Bone marrow (tissue), 2 donors: ENCODE measurements around the gene ALDOC.
"Not testable (repeated sequence)": the region's sequence is repeated elsewhere in the genome, so short reads cannot be mapped to it uniquely, and the experiment has no call there.

Experiments
- DNase-seq, 2 donors: peaks; one replicate each; lab custom pipeline; 2025; lab: John Stamatoyannopoulos, UW

Gene ALDOC

DNA sequence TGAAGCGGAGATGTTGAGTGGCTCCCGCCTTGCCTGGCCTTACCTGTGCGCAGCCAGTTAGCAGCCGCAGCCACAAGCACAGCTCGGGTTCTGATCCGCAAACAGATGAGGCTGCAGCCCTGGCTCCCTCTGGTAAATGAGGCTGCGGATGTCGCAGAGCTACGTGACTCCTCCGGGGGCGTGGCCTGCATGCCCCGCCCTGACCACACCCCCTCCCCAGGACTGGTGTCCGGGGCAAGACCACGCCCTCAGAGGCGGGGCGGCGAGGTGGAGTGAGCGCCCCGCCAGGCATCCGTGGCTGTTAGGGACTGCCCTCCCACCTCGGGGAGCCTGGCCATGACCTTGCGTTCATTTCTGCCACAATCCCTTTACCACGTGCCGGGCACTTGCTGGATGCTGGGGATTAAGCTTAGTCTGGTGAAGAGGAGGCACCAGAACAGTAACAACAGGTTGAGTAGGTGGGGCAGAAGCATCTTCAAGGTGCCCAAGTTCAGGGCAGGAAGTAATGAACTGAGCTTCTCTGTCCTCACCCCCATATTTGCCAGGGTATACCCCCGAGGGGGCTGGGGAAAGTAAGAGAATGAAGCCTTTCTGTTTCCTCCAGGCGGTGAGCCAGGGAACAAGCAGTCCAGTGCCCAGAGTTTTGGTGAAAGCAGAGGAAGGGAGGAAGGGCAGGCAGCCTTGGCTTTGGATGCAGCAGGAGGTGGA lies at the start of gene ALDOC:
Gene ALDOC, minus strand, starts transcription at position 138 of the 708 bp plus-strand sequence. CDS start 1,363 bp downstream, outside the sequence.
- peak; percentile 81 to 89 for DNase-seq

DNA sequence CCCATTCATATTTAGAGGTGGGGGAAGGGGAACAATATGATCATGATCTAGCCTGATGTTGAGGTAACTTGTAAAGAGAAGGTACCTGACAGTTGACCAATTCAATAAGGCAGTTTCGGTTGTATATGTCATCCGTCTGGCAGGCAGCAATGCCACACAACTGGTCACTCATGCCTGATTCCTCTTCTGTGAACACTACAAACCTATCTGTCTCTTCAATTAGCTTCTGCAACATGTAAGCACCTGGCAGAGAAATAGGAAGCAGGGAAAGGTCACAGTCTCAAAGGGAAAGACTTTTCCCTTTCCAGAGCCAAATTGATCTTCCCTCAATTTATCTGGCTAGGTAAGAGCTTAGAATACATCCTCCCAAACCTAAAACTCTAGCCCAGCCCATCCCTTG lies 47.5 kb upstream of the ALDOC start:
- DNase-seq, result no peak

DNA sequence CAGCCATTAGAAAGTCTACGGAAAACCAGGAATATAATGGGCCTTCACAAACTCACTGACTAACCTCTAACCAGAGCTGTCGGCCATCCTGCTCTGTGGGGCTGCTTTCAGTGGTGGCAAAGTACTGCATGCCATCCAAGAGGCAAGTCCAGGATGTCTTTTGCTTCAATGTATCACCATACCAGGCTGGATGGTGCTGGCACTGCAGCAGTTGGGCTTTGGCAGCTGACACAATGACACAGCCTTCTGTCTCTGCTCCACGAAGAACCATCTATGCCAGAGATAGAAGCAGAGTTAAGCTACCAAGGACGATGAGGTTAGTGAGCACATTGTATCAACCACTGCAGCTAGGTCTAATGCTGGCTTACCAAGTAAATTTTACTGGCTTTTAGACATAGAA lies 47.0 kb upstream of the ALDOC start:
- DNase-seq, result no peak

DNA sequence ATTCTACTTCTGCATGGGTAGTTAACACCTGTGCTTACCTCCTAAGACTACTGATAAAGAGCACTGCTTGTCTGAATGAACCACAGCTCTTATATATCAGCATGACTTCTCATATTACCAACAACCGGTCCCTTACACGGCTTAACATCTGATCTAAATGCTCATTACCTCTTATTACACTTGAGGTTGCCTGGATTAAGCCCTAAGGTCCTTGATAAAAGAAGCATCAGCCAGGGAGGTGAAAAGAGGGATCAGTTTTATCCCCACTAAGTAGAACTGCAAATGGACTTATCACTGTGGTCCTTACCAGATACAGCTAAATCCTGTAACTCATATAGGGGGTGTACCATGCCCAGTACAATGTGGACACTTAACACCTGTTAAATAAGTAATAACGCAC lies 45.5 kb upstream of the ALDOC start:
- no peak for DNase-seq

DNA sequence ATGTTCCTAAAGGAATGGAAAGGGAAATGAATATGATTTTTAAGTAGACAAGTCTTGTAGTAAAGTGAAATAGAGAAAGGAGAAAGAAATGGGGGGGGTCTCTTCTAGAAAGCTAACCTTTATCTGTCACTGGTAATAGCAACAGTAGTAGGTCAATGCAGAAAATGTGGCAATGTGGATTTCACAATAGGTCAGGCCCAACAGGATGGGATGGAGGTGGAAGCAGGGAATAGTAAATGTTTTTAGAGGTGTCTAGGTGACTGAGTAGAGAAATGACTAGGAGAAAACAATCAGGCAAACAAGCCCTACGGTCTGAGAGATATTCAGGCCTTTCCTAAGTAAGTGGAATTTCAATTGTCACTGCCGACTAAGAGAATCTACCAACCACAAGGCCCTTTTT lies 43.3 kb upstream of the ALDOC start:
- no peak for DNase-seq

DNA sequence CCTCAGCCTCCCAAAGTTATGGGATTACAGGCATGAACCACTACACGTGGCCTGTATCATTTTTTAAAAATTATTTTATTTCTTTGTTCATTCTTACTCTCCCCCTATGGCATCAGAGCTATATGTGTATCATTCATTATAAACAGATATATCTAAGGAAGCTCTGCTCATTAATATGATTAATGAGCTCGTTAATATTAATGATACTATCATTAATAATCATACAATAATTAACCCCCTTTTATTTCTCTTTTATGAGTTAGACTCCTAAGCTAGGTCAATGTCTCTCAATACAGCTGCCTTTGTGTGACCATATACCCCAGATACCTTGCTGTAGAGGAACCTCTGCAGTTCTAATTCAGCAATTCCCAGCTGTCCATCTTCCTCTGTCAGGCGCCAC lies 41.8 kb upstream of the ALDOC start:
- DNase-seq, result no peak

DNA sequence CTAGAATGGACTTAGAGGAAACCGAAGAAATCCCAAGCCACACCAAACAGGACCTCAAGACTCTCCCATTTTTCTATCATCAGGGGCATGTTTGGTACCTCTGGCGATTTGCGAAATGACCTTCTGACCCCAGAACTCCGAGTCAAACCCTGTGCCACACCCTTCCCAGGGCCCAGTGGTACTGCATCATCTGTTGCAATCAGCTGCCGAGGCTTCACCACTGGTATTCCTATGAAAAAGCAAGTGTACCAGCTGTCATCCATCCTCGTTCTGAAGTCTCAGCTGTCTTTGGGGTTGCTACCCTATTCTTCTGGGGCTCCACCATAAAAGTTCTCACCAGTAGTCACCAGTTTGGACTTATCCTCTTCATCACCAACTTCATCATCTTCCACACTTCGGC lies 39.6 kb upstream of the ALDOC start:
- no peak for DNase-seq

DNA sequence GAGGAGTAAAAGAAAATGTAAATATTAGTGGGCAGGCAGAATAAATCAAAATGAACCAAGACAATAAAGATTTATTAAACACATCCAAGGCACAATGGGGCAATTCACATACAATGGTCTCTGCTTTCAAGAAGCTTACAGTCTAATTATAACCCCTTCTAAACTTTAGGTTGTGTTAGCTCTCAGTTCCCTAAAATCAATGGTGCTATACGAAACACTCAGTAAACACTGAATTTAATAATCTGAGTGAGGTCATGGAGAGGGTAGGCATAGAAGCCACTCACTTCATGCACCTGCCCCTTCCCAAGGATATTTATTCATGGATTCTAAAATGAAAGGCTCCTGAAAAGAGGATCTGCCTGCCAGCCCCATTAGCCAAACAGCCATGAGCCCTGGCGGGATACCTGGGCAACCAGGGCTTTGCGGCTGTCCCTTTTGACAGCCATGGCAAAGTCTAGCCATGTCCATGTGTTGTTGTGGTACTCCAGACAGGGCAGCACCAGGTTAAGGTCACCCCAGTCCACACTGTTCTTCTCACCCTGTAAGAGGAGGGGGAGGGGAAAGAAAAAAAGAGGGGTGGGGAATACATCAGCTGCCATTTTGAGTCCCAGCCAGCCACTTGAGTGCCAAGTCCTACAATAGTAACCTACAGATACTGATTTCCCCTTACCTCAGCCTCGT lies 38.7 kb upstream of the ALDOC start:
- no peak for DNase-seq

DNA sequence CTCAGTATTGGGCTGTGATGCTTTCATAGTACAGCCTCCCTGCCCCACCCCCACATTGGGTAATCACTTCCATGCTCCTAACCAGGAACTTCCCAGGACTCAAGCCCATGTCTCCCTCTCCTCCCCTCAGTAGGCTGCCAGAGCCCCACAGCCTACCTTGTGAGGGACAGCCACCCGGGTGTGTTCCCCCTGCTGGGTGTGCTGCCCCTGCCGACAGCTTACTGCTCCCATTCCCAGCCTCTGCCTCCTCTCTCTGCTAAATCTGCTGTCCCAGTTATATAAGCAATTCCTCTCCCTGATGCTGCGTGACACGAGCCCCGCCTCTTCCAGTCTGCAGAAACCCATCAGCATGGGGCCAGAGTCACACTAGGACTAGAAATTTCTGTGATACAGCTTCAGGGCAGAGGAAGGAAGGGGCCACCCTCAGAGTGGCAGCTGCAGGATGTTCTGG lies 37.3 kb upstream of the ALDOC start, which contains the start of gene RSKR:
Gene RSKR, minus strand, starts transcription at position 255 of the 451 bp plus-strand sequence. Its CDS starts 24 bp downstream, at position 231.
- DNase-seq, result peak in 1 of 2 donors; percentile 33

DNA sequence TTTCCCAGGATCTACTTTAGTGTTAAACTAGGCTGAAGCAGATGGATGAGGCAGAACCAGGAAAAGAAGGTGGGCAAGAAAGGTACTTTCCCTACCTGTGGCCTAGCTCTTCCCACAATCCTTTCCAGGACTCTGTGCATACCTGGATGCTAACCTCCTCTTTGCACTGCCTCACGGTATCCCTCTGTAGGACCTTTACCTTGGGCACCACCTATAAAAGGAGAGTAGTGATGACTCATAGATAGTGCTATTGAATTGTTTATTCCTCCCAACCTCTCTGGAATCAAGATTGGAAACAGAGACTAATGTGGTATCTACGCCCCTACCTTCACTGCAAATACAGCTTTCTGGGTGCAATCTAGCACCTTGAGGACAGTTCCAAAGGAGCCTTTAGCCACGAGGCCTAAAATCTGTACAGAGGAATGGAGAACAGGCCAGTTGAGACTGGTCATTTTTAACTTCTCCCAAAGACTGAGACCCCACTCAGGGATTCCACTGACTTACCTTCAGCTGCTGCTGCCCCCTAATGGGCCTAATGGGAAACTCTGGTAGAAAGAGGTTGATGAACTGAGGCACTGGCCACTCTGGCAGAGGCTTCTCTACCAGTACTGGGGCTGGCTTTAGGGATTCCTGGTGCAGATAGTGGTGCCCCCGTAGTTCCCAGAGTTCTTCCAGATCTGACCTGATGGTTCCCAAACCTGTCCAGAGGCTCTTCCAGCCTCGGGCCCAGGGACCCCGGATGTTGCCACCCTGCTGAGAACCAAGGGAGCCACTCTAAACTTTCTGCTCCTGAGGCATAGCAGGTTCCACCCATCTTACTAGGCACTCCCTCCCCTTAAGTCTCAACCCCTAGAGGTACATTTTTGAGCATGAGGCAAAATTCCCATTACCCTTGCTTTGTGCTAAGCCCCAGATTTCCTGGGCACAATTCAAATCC lies 36.5 kb upstream of the ALDOC start:
- DNase-seq, result peak in 1 of 2 donors; percentile 2

DNA sequence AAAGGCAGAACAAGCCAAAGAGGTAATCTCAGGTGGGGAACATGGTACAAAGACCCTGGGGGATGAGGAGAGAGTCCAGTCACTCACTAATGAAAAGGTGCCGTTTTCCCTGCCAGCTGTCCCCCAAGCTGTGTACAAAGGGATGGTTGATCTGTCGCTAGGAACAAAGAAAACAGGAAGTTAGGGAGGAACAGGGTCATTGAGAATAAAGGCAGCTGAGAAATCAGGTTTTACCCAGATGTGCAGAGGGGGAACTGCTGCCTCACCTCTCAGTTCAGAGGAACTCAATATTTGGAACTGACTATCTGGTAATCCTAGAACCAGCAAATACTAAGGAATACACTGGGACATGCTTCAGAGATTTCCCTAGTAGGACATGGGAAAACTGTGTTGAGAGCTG lies 35.8 kb upstream of the ALDOC start:
- DNase-seq, result no peak

DNA sequence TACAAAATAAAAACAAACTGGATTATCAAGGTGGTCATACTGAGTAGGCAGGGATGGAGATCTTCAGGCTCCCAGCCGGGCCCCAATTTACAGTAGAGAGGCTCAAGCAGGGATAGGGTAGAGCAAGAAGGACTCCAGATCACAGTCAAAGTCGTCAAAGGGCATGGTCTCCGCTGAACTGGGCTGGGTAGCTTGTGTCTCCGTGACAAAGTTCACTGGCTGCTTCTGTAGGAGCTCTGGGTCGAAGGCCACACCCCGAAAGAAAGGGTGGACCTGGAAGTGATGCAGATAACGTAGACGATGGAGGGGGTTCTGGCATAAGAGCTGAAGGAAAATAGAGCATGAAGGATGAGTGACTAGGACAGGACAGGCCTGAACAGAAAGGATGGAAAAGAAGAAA lies 33.7 kb upstream of the ALDOC start:
- no peak for DNase-seq

DNA sequence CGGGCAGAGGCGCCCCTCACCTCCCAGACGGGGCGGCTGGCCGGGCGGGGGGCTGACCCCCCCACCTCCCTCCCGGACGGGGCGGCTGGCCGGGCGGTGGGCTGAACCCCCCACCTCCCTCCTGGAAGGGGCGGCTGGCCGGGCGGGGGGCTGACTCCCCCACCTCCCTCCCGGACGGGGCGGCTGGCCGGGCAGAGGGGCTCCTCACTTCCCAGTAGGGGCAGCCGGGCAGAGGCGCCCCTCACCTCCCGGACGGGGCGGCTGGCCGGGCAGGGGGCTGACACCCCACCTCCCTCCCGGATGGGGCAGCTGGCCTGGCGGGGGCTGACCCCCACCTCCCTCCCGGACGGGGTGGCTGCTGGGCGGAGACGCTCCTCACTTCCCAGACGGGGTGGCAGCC lies 27.3 kb upstream of the ALDOC start:
- not testable (repeated sequence) for DNase-seq

DNA sequence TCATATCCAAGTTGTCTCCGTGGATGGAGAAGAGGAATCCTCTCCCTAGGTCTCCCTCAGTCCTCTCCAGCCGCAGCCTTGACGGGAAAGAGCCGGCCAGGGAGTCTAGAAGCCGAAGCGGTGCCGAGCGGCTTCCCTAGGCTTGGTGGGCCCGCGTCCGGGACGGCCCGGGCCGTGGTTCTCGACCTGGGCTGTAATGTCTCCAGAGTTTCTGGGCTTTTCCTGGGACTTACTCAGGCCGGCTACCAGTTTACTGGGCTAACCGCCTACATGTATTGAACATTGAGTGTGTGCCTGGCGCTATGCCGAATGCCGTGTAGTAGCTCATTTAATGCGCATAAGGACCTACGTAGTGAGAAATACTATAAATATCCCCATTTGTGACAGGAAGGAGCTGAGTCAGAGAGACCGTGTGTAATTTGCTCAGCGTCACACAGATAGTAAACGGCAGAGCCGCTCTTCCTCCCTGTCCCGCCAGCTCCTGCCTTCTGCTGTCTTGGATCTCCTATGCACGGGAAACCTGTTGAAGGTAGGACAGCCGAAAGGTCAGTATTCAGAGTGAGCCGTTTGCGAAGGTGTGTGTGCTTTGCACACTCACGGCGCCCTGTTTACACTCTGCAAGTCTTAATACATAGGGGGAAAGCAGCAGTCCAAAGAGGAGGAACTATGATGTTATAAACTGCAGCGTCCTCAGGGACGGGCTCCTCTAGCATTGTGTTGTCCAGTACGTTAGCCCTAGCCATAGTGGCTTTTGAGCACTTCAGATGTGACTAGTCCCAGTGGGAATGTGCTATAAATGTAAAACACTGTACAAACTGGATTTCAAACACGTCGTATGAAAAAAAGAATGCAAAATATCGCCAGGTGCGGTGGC lies 22.9 kb upstream of the ALDOC start:
- peak; percentile 87 for DNase-seq

DNA sequence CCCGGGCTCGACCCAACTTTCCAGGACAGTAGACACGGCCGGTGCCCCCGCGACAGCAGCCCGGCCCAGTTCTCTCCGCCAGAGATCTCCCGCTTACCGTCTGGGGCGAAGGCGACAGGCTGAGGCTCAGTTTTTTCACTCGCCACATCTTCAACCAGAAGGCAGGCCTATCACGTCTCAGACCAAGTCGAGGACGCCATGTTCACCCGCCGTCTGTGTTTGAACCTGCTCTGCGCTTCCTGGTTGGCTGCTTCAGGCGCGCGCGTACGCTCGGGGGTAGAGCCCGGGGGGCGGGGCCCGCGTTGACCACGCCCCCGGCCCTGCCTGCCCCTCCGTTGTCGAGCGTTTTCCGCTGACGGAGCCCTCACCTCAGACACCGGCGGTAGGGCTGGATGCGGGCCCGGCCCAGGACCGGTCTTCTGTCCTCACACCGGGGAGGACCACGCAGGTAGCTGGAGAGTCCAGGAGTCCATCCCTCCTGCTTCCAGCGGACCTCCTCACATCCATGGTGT lies 22.2 kb upstream of the ALDOC start, which contains the start of gene SPAG5:
Gene SPAG5, minus strand, starts transcription at position 227 of the 512 bp plus-strand sequence. Its CDS starts 79 bp downstream, at position 148.
- DNase-seq, result peak; percentile 82 to 87

DNA sequence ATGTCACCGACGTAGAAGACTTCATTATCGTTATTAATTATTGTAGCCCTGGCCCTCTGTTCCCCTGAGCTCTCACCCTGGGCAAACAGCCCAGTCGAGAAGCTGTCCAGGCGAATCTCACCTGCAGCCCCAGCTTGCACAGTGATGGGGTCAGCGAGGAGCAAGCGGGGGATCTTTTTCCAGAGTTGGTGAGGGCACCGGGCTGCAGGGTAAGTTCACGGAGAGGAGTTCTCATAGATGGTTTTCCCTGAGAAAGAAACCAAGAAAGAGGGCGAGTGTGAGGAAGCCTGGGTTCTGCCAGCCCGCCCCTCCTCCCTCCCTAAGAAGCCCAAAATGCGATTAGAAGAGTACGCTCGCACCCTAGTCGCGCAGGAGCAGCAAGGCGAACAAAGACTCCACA lies 21.7 kb upstream of the ALDOC start:
- no peak for DNase-seq

DNA sequence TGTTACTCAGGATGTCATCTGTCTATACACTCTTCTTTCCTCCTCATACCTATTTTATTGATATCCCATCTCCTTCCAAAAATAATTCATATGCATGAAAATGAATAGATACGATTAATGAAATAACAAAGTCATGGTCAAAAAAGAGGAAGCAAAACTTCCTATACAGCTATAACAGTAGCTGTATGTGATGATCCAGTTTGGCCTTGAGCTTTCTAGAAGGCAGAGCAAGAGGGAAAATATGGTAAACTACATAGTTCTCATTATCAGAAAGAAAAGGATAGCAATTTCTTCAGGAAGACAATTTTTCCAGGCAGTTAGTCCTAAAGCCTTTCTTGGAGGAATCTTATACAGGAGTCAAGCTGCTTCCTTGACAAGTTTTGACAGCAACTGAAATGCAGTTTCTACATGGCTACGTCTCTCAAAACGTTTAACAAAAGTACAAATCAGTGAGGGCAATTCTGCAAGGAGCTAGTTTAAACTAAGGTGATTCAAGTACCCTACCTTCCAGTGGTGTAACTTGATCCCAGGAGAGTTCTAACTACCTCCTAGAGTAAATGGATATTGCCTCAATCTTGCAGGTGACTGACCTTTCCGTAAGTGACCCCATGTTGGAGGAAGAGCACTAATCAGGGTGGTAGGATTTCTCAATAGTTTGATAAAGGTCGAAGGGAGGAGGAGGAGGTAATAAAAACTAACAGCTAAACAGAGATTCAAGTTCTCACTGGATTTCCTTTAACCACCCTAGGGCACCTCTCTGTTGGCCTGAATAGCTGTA lies 21.1 kb upstream of the ALDOC start:
- DNase-seq, result no peak

DNA sequence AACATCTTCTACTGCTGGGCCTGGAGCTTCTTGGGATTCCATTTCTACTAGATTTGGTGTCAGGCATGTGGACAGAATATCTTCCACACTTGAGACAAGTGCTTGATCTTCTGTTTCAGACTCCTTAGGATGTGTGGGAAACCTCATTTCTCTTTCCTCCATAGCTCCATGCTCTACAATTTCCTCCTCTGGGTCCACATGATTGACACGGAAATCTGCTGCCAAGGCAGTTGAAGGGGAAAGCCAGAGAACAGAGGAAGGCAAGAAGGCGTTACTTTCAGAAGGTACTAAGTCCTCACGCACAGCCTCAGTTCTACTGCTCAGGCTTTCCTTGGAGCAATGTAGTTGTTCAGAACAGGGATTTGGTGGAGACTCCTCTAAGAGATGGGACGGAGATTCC lies 15.6 kb upstream of the ALDOC start:
- DNase-seq, result no peak

DNA sequence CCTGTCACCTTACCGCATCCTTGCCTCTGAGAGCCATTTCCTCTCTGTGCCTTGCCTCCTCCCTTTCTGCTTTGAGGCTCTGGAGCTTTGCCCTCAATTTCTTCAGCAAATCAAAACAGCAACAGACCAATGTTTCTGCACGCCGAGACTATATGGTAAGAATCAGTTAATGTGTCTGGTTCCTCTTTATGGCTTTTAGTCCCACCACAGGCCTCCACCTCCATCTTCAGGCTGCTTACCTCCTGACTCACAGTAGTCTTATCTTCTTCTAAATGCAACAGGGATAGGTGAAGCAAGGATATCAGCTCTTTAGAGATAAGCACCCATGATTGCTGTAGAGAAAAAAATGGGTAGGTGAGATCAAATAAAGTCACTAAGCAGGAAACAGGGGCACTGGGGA lies 9.2 kb upstream of the ALDOC start:
- DNase-seq, result no peak

DNA sequence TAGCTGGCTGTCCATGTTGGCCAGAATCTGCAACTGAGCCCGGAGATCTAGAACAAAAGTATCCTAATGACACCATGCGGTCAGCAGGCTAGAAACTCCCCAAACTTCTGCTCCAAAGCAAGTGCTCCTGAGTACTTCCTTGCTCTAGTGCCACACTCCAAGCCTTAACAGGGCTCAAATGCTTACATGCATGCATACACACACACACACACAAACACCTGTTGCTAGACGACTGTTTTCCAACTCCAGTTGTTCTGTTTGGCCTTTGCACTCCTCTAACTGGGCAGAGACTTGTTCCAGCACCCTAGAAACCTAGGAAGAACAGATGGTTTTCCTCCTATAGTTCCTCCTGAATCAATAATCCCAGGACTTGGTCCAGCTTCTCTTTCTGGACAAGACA lies 7.7 kb upstream of the ALDOC start:
- no peak for DNase-seq
